Karpas-422 (cell line): Measurements from ENCODE around the gene TCL1A. TPM values are rescaled to one million over a fixed set of nuclear protein-coding genes. Genes with fewer than 3 reads are reported as not detected.
"Not testable (repeated sequence)": the region's sequence is repeated elsewhere in the genome, so short reads cannot be mapped to it uniquely, and the experiment has no call there.

Experiments used
- DNase-seq: peaks from one replicate; pipeline ENCODE4 v3.0.0-alpha.2; 2015
- H2AFZ ChIP-seq: fragments of 200-600 bp; sonication (generic); 2 replicates; pipeline ENCODE4 v1.6.1; 2014; ENCODE audit warnings: antibody characterized with exemption, low read length, mixed read lengths
- H3K27ac ChIP-seq: fragments of 200-600 bp; sonication (generic); 2 replicates; pipeline ENCODE4 v1.5.1; 2014; ENCODE audit warnings: mild to moderate bottlenecking, low read length, moderate library complexity
- H3K27me3 ChIP-seq: fragments of 200-600 bp; sonication (generic); 2 replicates; pipeline ENCODE4 v1.6.1; 2014; ENCODE audit warnings: low read length, mixed read lengths
- H3K36me3 ChIP-seq: fragments of 200-600 bp; sonication (generic); 2 replicates; pipeline ENCODE4 v1.6.1; 2014; ENCODE audit warnings: low read length, mixed read lengths; ENCODE audit not compliant: insufficient read depth
- H3K4me1 ChIP-seq: fragments of 200-600 bp; sonication (generic); 2 replicates; pipeline ENCODE4 v1.6.1; 2014; ENCODE audit warnings: mild to moderate bottlenecking, low read length, mixed read lengths
- H3K4me2 ChIP-seq: fragments of 200-600 bp; sonication (generic); 2 replicates; pipeline ENCODE4 v1.6.1; 2014; ENCODE audit warnings: low read length, low read depth, mild to moderate bottlenecking; ENCODE audit not compliant: poor library complexity, severe bottlenecking
- H3K4me3 ChIP-seq: fragments of 200-600 bp; sonication (generic); 2 replicates; pipeline ENCODE4 v1.5.1; 2014; ENCODE audit warnings: mild to moderate bottlenecking, antibody characterized with exemption, low read length, mixed read lengths
- H3K79me2 ChIP-seq: fragments of 200-600 bp; sonication (generic); 2 replicates; pipeline ENCODE4 v1.6.1; 2014; ENCODE audit warnings: mild to moderate bottlenecking, low read length, mixed read lengths
- H3K9ac ChIP-seq: fragments of 200-600 bp; sonication (generic); 2 replicates; pipeline ENCODE4 v1.6.0; 2014; ENCODE audit warnings: low read length
- H3K9me2 ChIP-seq: fragments of 200-600 bp; sonication (generic), shearing (Covaris generic); replicated peaks from 2 replicates; pipeline ENCODE4 v1.6.0; 2014; ENCODE audit warnings: mild to moderate bottlenecking, low read length, moderate library complexity; ENCODE audit not compliant: insufficient read depth
- H3K9me3 ChIP-seq: fragments of 300-700, 200-600 bp; sonication (generic); 2 replicates; pipeline ENCODE4 v1.6.1; 2014; ENCODE audit warnings: low read length, mixed read lengths
- H4K20me1 ChIP-seq: fragments of 200-600 bp; sonication (generic); 2 replicates; pipeline ENCODE4 v1.6.1; 2014; ENCODE audit warnings: mild to moderate bottlenecking, antibody characterized with exemption, low read length, low read depth; ENCODE audit not compliant: insufficient read depth
- total RNA-seq: library from RNA; depleted of rRNA; stranded (reverse); fragments of >200 nt; shearing (Covaris generic); gene quantifications from 2 replicates; pipeline ENCODE4 v1.2.3, GENCODE V29; 2014; ENCODE audit warnings: low replicate concordance; rRNA removed

TCL1A gene, protein sequence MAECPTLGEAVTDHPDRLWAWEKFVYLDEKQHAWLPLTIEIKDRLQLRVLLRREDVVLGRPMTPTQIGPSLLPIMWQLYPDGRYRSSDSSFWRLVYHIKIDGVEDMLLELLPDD
- total RNA-seq = 24.1 and 52.1 TPM in 2 replicates

DNA sequence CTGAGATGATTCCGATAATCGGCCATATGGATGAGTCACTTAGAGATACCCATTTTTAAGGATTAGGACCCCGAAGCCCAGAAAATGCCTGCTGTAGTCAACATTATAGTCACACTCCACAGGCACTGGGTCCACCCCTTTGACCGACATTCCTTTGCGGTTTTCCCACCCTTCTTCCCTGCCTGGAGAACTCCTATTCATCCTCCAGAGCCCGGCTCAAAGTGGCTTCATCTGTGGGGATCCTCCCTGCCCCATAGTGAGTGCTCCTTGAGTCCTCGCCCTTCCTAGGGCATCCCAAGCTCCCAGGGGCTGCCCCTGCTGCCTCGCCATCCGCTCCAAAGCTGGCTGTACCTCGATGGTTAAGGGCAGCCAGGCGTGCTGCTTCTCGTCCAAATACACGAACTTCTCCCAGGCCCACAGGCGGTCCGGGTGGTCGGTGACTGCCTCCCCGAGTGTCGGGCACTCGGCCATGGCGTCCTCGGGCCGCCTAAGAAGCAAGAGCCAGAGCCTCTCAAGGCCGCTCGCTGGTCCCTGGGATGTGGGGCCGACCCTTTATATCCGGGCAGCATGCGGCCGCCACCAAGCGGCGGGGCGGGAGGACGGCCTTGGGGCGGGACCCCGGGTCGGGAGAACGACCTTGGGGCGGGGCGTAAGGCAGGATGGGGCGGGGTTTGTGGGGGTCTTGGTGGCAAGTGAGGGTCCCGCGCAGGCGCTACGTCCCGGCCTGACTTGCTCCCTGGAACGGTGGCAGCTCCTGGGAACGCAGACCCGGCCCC, at the start of gene TCL1A:
Gene TCL1A, minus strand, starts transcription at position 530 of the 776 bp plus-strand sequence. Its CDS starts 59 bp downstream, at position 471.
- peak within 1 kb of the TSS; percentile 63 for H3K9ac ChIP-seq
- H2AFZ ChIP-seq = peak within 1 kb of the TSS; percentile 60
- H3K27me3 ChIP-seq = no peaks in the 10 kb centered on the region
- no peaks in the 10 kb centered on the region for H3K9me3 ChIP-seq
- H3K4me2 ChIP-seq = peak within 1 kb of the TSS; percentile 53
- DNase-seq = peak; percentile 70
- H3K4me3 ChIP-seq = peak within 1 kb of the TSS; percentile 55
- H3K36me3 ChIP-seq = no peaks in the 10 kb centered on the region
- H3K4me1 ChIP-seq = peaks cover 26% of the 10 kb centered on the region
- no peaks in the 10 kb centered on the region for H4K20me1 ChIP-seq
- no peaks in the 10 kb centered on the region for H3K9me2 ChIP-seq
- H3K27ac ChIP-seq = no peak within 1 kb of the TSS
- no peaks in the 10 kb centered on the region for H3K79me2 ChIP-seq

DNA sequence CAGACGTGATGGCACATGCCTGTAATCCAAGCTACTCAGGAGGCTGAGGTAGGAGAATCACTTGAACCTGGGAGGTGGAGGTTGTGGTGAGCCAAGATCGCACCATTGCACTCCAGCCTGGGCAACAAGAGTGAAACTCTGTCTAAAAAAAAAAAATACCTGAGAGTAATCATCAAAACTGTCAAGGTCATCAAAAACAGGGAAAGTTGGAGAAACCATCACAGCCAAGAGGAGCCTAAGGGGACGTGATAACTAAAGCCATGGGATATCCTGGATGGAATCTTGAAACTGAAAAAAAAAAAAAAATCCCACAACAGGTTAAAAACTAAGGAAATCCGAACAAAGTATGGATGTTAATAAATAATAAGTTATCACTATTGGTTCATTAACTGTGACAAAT, 49.1 kb upstream of the TCL1A start:
- H3K4me1 ChIP-seq, H3K9me2 ChIP-seq, H3K9me3 ChIP-seq, H4K20me1 ChIP-seq, H3K4me3 ChIP-seq, H3K36me3 ChIP-seq, H3K27me3 ChIP-seq, H3K79me2 ChIP-seq, H3K4me2 ChIP-seq, H2AFZ ChIP-seq, H3K27ac ChIP-seq, DNase-seq, H3K9ac ChIP-seq: not testable (repeated sequence)

DNA sequence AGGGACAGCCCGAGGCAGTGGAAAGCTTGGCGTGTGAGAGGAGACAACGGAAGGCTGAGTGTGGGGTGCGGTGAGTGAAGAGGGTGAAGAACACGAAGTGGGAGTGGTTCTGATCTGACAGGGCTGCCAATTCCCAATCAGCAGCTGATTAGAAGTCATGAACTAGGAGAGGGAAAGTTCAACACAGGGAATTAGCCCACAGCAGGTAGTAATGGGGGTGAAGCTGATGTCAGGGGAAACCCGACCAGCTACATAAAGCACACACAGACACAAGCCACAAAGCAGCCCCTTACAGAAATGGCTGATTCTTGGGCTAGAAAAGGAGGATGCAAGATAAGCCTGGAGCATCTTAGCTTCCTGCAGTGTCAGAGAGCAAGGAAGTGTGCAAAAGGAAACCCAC, 47.5 kb upstream of the TCL1A start:
- H3K9me3 ChIP-seq = no peaks in the 10 kb centered on the region
- H2AFZ ChIP-seq = no peak overlapping the region
- no peak overlapping the region for H3K4me2 ChIP-seq
- no peaks in the 10 kb centered on the region for H3K9me2 ChIP-seq
- no peaks in the 10 kb centered on the region for H3K36me3 ChIP-seq
- no peaks in the 10 kb centered on the region for H4K20me1 ChIP-seq
- no peaks in the 10 kb centered on the region for H3K27me3 ChIP-seq
- H3K27ac ChIP-seq = no peak overlapping the region
- DNase-seq = no peak
- H3K4me1 ChIP-seq = no peaks in the 10 kb centered on the region
- no peak overlapping the region for H3K4me3 ChIP-seq
- H3K9ac ChIP-seq = no peak overlapping the region
- no peaks in the 10 kb centered on the region for H3K79me2 ChIP-seq

DNA sequence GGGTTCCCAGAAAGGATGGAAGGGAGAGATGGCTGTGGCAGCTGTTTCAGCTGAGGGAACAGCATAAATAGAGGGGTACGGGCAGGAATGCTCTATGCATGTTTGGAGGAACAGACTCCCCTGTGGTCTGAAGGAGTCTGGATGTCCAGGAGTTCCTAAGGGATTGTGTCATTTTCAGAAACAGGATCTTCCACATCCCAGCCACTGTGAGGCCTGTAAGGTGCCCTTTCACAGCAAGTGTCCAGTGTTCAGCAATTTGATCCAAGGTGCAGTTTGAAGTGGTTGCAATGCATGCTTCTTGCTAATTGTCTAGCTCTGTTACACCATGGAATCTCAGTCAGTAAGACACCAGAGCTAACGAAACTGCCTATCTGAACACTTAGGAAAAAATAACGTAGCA, 46.7 kb upstream of the TCL1A start:
- Histone ChIP-seq H3K9me2 (no peaks in the 10 kb centered on the region), H2AFZ (no peak overlapping the region), H4K20me1 (no peaks in the 10 kb centered on the region), H3K27me3 (no peaks in the 10 kb centered on the region), H3K4me3 (no peak overlapping the region), H3K4me2 (no peak overlapping the region), H3K9ac (no peak overlapping the region), H3K79me2 (no peaks in the 10 kb centered on the region), H3K36me3 (no peaks in the 10 kb centered on the region), H3K27ac (no peak overlapping the region), H3K9me3 (no peaks in the 10 kb centered on the region), H3K4me1 (no peaks in the 10 kb centered on the region)
- no peak for DNase-seq

DNA sequence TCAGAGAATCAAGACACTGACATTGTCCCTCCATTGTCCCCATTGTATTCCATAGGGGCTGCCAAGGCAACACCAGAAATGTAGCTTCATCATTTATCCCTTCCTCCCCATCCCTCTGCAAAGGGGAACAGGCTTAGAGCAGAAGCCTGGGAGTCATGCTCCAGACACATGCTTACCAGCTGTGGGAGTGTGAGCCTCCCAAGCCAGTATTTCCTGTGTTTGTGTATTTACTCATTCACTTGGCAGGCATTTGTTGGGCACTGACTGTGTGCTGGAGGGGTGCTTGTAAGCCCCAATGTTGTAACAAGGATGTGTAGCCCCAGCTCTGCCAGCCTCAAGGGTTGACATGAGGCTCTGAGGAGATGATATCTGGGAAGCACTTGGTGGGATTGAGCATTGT, 46.0 kb upstream of the TCL1A start:
- Histone ChIP-seq H3K9me2 (no peaks in the 10 kb centered on the region), H4K20me1 (no peaks in the 10 kb centered on the region), H3K9ac (no peak overlapping the region), H3K36me3 (no peaks in the 10 kb centered on the region), H3K4me1 (no peaks in the 10 kb centered on the region), H3K4me2 (no peak overlapping the region), H3K79me2 (no peaks in the 10 kb centered on the region), H3K9me3 (no peaks in the 10 kb centered on the region), H3K27me3 (no peaks in the 10 kb centered on the region), H3K27ac (no peak overlapping the region), H3K4me3 (no peak overlapping the region), H2AFZ (no peak overlapping the region)
- DNase-seq = no peak

DNA sequence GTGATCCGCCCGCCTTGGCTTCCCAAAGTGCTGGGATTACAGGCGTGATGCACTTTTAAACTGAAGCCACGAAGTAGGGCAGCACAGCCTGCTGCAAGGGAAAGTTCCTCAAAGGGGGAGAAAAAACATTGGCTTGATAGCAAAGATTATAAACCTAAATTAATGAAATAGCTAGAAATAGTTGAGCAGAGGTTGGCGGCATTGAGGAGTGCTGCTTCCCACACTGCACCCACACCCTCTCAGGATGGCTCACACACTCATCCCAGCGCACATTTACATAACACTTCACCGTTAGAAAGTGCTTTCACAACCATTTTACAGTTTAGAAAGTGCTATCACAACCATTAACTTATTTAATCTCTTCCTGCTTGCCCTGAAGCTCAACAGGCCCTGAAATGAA, 44.4 kb upstream of the TCL1A start:
- Histone ChIP-seq H3K4me3 (no peak overlapping the region), H3K4me1 (no peaks in the 10 kb centered on the region), H3K27ac (no peak overlapping the region), H3K9ac (no peak overlapping the region), H3K9me2 (no peaks in the 10 kb centered on the region), H3K36me3 (no peaks in the 10 kb centered on the region), H3K79me2 (no peaks in the 10 kb centered on the region), H3K27me3 (no peaks in the 10 kb centered on the region), H2AFZ (no peak overlapping the region), H3K4me2 (no peak overlapping the region), H3K9me3 (no peaks in the 10 kb centered on the region), H4K20me1 (no peaks in the 10 kb centered on the region)
- no peak for DNase-seq

DNA sequence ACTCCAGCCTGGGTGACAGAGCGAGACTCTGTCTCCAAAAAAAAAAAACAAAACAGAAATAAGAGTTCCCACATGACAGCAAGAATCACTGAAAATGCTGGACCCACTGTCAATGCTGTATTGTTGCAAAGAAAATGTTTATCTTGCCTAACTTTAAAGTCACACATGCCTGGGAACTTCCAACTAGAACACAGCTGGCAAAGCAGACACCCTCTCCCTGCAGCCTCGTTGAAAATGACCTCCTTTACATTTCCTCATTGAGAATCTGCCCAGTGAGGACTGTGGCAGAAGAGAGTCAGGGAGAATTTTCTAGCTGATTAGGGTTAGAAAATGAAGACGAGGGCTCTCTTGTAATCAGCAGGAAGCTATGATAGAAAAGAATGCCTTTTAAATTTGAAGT, 42.8 kb upstream of the TCL1A start:
- Histone ChIP-seq H3K4me2 (no peak overlapping the region), H3K4me1 (no peaks in the 10 kb centered on the region), H3K9me2 (no peaks in the 10 kb centered on the region), H3K27ac (no peak overlapping the region), H3K79me2 (no peaks in the 10 kb centered on the region), H3K9ac (no peak overlapping the region), H3K27me3 (no peaks in the 10 kb centered on the region), H3K9me3 (no peaks in the 10 kb centered on the region), H3K4me3 (no peak overlapping the region), H3K36me3 (no peaks in the 10 kb centered on the region), H4K20me1 (no peaks in the 10 kb centered on the region), H2AFZ (no peak overlapping the region; the same call in 1 of the 2 replicates)
- no peak for DNase-seq

DNA sequence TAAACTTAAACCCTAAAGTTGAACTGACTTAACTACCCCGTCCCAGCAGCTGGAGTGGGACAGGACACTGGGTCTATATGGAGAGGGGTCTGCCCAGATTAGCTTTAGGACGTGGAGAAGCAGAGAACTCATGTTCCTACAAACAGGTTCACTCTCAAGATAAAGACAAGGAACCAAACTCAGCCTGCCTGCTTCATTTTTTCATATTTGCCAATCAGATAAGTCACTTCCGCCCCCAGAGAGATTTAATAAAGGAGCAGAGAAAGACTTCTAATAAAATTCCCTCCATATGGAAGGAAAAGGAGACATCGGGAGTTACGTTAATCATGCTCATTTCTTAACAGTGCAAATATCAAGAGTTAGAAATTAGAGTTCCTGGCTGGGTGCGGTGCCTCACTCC, 42.2 kb upstream of the TCL1A start:
- no peaks in the 10 kb centered on the region for H3K4me1 ChIP-seq

More for the DNA sequence above, 42.2 kb upstream of the TCL1A start:
- Histone ChIP-seq H2AFZ (no peak overlapping the region), H3K27ac (no peak overlapping the region), H3K9ac (no peak overlapping the region), H3K79me2 (no peaks in the 10 kb centered on the region), H3K27me3 (no peaks in the 10 kb centered on the region), H3K9me2 (no peaks in the 10 kb centered on the region), H3K9me3 (no peaks in the 10 kb centered on the region), H4K20me1 (no peaks in the 10 kb centered on the region), H3K36me3 (no peaks in the 10 kb centered on the region), H3K4me3 (no peak overlapping the region), H3K4me2 (no peak overlapping the region)
- no peak for DNase-seq
